RWPE2 (cell line): ENCODE data around the gene PLCB4.

Source experiments
- ATAC-seq: fragments of 200-7000 bp; cut with Tn5 transposase; 3 replicates; pipeline ENCODE4 v1.9.1; 2021; ENCODE audit warnings: low read depth
- DNase-seq: peaks from one replicate; pipeline ENCODE4 v3.0.0-alpha.2; 2020; ENCODE audit warnings: low spot score
- H3K27ac ChIP-seq: fragments of 450-650 bp; 2 replicates; pipeline ENCODE4 v1.5.1; 2017; ENCODE audit warnings: mild to moderate bottlenecking; ENCODE audit not compliant: poor library complexity, severe bottlenecking
- H3K27me3 ChIP-seq: fragments of 250-450 bp; sonication (Bioruptor Pico); 2 replicates; pipeline ENCODE4 v1.5.1; 2021; ENCODE audit warnings: mild to moderate bottlenecking, moderate library complexity; ENCODE audit not compliant: insufficient read depth, poor library complexity, severe bottlenecking
- H3K36me3 ChIP-seq: fragments of 250-450 bp; sonication (Bioruptor Pico); 2 replicates; pipeline ENCODE4 v1.5.1; 2020; ENCODE audit warnings: low read depth, mild to moderate bottlenecking, moderate library complexity
- H3K4me1 ChIP-seq: fragments of 250-450 bp; sonication (Bioruptor Pico); 2 replicates; pipeline ENCODE4 v1.5.1; 2021; ENCODE audit warnings: mild to moderate bottlenecking, moderate library complexity; ENCODE audit not compliant: insufficient read depth, poor library complexity, severe bottlenecking
- H3K4me3 ChIP-seq: fragments of 250-450 bp; sonication (Bioruptor Pico); 2 replicates; pipeline ENCODE4 v1.5.1; 2021; ENCODE audit warnings: mild to moderate bottlenecking, moderate library complexity; ENCODE audit not compliant: severe bottlenecking
- H3K9me3 ChIP-seq: fragments of 250-450 bp; sonication (Bioruptor Pico); 2 replicates; pipeline ENCODE4 v1.5.1; 2021; ENCODE audit warnings: mild to moderate bottlenecking, moderate library complexity; ENCODE audit not compliant: severe bottlenecking
- TF ChIP-seq, protein P1 (sequence below): fragments of 450-650 bp; IDR thresholded peaks from one replicate; pipeline ENCODE4 v1.5.1; 2017; ENCODE audit warnings: mild to moderate bottlenecking, moderate library complexity; ENCODE audit not compliant: poor library complexity, severe bottlenecking

The PLCB4 gene

DNA sequence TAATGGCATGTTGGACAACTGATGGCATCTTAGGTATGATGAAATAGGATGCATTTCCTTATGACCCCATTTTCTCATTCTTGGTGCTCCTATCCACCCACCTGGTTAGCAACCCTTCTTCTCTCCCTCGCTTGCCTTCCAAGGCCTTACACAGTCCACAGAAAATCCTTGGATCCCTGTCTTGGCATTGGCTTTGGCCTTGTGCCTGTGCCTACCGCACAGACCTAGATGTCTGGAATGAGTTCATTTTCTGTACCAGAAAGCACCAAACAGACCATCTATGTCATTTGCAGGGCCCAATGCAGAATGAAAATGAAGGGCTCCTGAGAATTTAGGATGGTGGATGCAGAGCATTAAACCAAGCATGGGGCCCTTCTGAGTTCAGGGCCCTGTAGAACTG lies 346.5 kb downstream of the PLCB4 start:
- no peak for DNase-seq
- Histone ChIP-seq H3K27ac (no peak overlapping the region), H3K27me3 (no peaks in the 10 kb centered on the region), H3K4me3 (no peak overlapping the region), H3K4me1 (peaks cover 8% of the 10 kb centered on the region), H3K9me3 (no peaks in the 10 kb centered on the region), H3K36me3 (peaks cover 39% of the 10 kb centered on the region)
- no peak for ATAC-seq
- TF ChIP-seq, protein P1, sequence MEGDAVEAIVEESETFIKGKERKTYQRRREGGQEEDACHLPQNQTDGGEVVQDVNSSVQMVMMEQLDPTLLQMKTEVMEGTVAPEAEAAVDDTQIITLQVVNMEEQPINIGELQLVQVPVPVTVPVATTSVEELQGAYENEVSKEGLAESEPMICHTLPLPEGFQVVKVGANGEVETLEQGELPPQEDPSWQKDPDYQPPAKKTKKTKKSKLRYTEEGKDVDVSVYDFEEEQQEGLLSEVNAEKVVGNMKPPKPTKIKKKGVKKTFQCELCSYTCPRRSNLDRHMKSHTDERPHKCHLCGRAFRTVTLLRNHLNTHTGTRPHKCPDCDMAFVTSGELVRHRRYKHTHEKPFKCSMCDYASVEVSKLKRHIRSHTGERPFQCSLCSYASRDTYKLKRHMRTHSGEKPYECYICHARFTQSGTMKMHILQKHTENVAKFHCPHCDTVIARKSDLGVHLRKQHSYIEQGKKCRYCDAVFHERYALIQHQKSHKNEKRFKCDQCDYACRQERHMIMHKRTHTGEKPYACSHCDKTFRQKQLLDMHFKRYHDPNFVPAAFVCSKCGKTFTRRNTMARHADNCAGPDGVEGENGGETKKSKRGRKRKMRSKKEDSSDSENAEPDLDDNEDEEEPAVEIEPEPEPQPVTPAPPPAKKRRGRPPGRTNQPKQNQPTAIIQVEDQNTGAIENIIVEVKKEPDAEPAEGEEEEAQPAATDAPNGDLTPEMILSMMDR = no peak

DNA sequence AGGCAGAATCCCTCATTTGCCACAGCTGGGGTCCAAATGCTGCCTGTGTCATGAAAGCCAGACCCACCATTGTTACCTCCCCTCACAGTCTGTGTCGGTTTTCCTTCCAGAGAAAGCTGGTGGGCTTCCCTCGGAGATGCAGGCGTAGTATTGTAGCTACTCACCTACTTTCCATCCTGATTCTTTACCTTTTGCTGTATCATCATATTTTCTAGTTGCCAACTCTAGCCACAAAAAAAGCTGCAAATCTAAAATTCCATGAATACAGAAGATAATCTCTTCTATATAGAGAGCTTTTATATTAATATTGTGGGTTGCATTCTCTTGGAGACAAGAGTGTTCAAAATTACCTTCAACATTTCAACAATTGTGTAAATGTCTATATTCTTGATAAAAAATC lies 347.5 kb downstream of the PLCB4 start:
- ATAC-seq = no peak
- Histone ChIP-seq H3K36me3 (peaks cover 41% of the 10 kb centered on the region), H3K27ac (no peak overlapping the region), H3K4me1 (peaks cover 8% of the 10 kb centered on the region), H3K9me3 (no peaks in the 10 kb centered on the region), H3K27me3 (no peaks in the 10 kb centered on the region), H3K4me3 (no peak overlapping the region)
- DNase-seq = no peak
- TF ChIP-seq, protein P1 = no peak

DNA sequence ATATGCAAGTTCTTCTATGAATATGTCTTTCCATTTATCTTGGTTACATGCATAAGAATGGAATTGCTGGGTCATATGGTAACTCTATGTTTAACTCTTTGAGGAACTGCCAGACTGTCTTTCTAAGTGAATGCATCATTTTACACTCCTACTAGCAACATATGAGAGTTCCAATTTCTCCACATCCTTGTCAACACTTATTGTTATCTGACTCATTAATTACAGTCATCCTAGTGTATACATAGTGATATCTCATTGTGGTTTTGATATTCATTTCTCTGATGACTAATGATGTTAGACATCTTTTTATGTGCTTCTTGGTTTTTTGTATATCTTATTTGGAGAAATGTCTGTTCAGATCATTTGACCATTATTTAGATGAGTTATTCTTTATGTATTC lies 348.8 kb downstream of the PLCB4 start:
- H3K4me1 ChIP-seq = peaks cover 8% of the 10 kb centered on the region
- H3K27me3 ChIP-seq = no peaks in the 10 kb centered on the region
- H3K4me3 ChIP-seq = no peak overlapping the region
- DNase-seq (no peak), ATAC-seq (peak; percentile 96)
- TF ChIP-seq, protein P1 = no peak
- peak overlapping the region; percentile 4 for H3K27ac ChIP-seq
- peaks cover 44% of the 10 kb centered on the region for H3K36me3 ChIP-seq
- H3K9me3 ChIP-seq = no peaks in the 10 kb centered on the region

DNA sequence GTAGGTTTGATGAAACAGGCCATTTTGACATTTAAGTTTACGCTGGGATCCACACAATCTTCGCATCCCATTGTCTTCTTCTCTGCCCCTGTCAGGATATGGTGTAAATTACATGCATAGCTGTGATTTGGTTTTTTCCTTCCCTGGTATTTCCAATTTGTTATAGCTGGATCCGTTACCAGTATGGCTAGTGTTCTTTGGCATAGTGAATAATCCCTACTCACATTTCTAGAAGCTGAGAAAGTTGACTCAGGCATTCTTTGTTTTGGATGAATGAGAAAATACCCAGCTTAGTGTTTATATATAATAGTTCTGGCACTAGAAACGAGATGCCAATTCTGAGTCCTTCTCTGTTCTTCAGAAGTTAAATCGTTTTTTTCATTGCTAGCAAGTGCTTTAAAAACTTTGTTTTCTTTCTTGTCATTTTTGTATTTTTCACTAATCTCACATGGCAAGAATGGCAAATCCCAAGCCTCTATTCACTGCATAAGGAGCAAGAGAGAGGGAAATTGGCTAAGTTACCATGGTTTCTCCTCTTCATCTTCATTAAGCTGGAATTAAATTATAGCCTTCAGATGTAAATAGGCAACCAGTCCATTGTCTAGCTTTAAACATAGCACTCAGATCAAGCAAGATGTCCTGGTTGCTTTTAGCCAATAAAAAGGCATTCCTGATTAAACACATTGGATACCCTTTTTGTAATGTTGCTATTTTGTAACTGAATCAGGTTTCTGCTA lies 353.6 kb downstream of the PLCB4 start:
- Histone ChIP-seq H3K27ac (no peak overlapping the region), H3K9me3 (no peaks in the 10 kb centered on the region), H3K27me3 (no peaks in the 10 kb centered on the region), H3K36me3 (peaks cover 64% of the 10 kb centered on the region), H3K4me3 (no peak overlapping the region), H3K4me1 (peaks cover 5% of the 10 kb centered on the region)
- DNase-seq = no peak
- TF ChIP-seq, protein P1 = no peak
- no peak for ATAC-seq

DNA sequence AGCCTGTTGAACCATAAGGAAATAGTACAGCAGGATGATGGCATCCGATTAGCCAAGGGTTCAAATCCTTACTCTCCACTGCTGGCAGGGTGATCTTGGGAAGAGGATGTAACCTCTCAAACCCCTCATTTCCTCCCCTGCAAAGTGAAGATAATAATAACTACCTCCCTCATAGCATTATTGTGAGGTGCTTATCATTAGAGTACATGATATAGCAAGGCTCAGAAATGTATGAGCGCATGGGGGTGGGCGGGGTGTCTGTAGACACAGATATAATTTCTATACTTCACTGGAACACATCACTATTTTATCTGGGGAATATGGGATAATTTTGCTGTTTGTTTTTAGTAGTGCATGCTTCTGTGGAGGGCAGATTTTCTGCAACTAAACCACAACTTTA lies 355.7 kb downstream of the PLCB4 start:
- H3K36me3 ChIP-seq = peaks cover 57% of the 10 kb centered on the region
- TF ChIP-seq, protein P1 = no peak
- no peak for ATAC-seq
- no peaks in the 10 kb centered on the region for H3K9me3 ChIP-seq
- H3K4me3 ChIP-seq = no peak overlapping the region
- no peaks in the 10 kb centered on the region for H3K27me3 ChIP-seq
- DNase-seq = no peak
- no peaks in the 10 kb centered on the region for H3K4me1 ChIP-seq
- no peak overlapping the region for H3K27ac ChIP-seq
